C1 segment of cervical spinal cord (tissue), 14 donors: Measurements from ENCODE around the gene CEP72.
"Not testable (repeated sequence)": the region's sequence is repeated elsewhere in the genome, so short reads cannot be mapped to it uniquely, and the experiment has no call there.

Experiments used
- DNase-seq, 14 donors: peaks; one replicate each; lab custom pipeline; 2025; lab: John Stamatoyannopoulos, UW

CEP72 gene

DNA sequence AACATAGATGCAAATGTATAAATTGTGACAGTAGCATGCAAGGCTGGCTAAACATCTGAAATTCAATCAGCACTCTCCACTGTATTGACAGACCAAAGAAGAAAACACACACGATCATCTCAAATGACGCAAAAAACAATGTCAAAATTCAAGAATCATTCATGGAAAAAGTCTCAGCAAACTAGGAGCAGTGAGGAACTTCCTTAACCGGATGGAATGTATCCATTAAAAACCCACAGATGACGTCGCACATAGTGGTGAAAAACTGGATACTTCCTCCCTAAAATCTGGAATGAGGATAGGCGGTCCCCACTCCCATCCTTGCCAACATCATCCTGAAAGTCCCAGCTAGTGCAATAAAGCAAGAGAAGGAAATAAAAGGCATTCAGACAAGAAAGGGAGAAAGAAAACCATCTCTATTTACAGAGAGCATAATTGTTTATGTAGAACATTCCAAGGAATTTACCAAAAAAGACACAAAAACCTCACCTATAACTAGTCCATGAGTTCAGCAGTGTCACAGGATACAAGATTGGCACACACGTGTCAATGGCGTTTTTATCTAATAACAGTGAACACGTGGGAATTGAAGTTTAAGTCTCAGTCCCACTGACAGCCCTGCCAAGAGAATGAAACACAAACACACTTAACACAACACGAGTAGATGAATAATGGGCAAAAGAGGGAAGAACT is 14.1 kb upstream of the CEP72 start:
- DNase-seq, result no peak

- DNase-seq, result no peak
Measured at GRCh38 chr5:598564-598890, 13.6 kb upstream of the CEP72 start.

GRCh38 chr5:600886-601541 is 11.1 kb upstream of the CEP72 start:
- DNase-seq, result no peak

GRCh38 chr5:601771-602465 is 10.2 kb upstream of the CEP72 start:
- no peak for DNase-seq

DNA sequence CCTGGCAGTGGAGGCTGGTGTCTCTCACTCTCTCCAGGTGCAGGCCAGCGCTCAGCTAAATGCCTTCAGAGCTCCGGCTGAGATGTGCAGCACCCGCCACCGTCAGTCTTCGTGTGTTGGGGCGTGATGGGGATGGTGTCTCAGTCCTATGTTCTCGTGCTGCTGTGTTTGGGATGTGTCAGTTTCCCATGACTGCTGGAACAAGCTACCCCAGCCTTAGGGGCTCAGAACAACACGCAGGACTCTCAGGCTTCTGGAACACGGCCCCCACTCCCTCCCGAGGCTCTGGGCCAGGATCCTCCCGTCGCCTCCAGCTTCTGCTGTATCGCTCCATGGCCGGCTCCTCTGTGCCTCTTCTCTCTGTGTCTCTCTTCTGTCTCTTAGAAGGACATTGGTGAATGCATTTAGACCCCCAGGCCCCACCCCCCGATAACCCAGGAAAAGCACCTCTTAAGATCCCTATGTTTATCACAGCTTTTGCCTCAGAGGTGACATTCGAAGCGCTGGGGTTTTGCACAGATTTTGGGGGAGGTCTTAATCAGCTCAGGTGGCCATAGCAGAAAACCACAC is 9.6 kb upstream of the CEP72 start:
- no peak for DNase-seq

DNA sequence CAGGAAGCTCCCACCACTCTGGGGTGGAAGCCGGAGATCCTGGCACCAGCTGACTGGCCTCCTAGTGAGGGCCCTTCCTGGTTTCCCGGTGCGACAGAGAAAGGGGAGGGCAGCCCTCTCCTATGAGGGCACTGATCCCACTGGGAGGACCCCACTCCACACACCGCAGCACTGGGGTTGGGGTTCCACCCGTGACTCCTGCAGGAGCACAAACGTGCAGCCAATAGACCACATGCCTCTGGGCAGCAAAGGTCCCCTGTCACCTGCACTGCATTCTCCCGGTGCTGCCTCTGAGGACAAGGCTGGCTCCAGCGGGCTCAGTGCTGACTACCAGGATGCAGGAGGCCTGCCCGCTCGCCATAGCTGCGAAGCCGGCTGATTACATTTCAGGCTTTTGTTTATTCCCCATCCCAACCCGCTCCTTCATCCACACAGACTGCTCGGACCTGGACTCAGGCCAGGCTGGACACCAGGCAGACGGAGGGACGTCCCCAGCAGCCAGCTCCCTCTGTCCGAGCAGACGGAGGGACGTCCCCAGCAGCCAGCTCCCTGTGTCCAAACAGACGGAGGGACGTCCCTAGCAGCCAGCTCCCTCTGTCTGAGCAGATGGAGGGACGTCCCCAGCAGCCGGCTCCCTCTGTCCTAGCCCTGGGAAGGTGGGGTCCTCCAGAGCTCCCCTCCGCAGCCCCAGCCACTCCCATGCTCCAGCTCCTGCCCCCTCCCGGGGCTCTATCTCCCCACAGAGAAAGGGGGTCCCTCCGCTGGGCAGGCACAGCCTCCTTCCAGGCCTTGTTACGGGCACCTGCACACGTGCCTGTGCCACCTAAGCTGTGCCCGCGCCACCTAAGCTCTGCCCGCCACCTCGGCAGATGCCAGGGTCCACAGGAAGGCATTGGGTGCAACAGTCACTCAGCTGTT is 8.8 kb upstream of the CEP72 start:
- DNase-seq, result peak in 1 of 14 donors; percentile 67

- no peak for DNase-seq
Measured at GRCh38 chr5:604391-604831, 7.7 kb upstream of the CEP72 start.

DNA sequence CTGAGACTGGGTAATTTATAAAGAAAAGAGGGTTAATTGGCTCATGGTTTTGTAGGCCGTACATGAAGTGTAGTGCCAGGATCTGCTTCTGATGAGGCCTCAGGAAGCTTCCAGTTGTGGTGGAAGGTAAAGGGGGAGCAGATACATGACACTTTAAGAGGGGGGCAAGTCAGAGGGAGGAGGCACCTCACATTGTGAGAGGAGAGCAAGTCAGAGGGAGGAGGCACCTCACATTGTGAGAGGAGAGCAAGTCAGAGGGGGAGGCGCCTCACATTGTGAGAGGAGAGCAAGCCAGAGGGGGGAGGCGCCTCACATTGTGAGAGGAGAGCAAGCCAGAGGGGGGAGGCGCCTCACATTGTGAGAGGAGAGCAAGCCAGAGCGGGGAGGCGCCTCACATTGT is 7.0 kb upstream of the CEP72 start:
- not testable (repeated sequence) for DNase-seq

DNA sequence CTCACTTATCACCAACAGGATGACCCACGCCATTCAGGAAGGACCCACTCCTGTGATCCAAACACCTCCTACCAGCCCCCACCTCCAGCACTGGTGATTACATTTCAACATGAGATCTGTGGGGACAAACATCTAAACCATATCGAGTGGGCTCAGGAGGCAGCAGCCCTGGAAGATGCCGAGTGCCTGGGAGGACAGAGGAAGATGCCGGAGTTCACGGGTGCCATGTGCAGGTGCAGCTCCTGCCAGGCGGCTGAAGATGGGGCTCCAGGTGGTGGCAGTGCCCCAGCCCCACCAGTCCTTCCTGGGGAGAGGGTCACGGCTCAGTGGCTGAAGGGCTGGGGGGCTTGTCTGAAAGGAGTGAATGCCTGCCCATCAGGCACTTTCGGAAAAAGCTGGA is 6.1 kb upstream of the CEP72 start:
- DNase-seq, result no peak

- DNase-seq, result no peak
Measured at GRCh38 chr5:606526-607399, 5.4 kb upstream of the CEP72 start.

DNA sequence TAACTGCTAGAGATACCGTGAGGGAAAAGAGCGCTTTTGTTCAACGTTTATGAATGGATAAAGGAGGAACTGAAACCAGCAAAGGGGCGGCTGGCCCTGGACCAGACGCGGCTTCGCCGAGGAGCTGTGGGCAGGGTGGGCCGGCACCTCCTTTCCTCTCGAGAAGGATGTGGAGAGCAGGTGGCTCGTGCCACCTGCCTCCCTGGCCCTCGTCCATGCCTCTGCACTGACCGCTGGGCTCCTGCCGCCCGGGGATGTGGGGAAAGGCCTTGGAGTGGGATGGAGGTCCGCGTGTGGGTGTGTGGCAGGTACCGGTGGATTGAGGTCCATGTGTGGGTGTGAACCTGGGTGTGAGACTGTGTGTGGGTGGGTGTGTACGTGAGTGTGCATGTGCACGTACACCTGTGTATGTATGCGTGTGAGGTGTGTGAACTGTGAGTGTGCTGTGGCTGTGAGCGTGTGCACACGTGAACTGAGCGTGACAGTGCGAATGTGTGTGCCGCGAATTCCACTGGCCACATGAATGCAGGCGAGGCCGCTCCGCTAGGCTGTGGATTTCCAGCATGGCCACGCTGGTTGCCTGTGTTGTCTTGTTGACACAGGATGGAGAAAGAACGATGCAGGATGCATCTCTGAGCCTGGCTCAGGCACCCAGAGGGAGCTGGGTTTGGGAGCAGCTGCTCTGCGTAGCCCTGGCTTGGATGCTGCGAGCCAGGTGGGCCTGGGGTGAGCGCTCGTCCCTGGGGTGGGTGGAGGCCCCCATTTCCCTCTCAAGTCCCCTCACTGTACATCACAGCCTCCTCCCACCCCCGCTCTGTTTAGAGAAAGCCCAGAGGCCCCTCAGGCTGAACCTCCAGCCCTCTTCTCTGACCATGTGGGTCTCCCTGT is 4.4 kb upstream of the CEP72 start:
- no peak for DNase-seq

- no peak for DNase-seq
Measured at GRCh38 chr5:608429-609370, 3.4 kb upstream of the CEP72 start.

DNA sequence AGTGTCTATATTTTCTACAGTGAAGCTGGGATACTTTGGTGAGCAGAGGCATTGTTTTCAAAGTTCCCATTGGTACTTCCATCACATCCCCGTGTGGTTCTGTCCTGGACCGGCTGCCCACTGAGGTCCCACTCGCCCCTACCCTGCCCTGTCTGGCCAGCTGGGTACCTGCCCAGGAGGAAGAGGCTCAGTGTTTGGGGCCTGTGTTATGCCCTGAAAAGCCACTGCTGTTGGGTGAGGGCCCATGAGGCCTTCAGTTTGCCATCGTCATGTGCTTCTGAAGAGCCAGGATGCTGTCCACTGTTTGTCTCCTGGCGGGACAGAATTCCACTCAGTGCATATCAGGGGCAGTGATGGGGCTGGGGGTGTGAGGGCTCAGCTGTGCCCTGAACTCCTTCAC is 2.6 kb upstream of the CEP72 start:
- DNase-seq, result no peak

DNA sequence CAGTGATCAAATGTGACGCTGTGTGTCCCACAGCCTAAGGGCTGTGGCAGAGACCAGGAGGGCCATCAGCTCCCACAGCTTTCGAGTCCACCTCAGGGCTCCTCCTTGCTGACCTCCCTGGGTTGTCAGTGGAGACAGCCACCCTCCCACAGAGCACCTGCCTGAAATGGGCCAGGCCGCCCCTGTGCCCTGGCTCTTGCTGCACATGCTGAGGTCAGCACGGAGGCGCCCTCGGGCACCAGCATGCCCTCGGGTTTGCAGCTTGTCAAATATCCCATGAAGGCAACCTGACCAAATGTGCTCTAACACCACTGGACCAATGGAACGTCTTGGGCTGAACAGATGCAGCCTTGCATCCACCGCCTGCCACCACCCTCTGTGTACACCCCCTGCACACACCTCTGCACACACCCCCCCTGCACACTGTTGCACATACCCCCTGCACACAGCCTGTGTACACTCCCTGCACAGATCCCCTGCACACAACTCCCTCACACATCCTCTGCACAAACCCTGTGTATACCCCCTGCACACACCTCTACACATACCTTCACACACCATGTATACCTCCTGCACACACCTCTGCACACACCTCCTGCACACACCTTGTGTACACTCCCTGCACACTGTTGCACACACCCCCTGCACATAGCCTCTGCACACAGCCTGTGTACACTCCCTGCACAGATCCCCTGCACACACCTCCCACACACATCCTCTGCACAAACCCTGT is 2.0 kb upstream of the CEP72 start:
- no peak for DNase-seq

DNA sequence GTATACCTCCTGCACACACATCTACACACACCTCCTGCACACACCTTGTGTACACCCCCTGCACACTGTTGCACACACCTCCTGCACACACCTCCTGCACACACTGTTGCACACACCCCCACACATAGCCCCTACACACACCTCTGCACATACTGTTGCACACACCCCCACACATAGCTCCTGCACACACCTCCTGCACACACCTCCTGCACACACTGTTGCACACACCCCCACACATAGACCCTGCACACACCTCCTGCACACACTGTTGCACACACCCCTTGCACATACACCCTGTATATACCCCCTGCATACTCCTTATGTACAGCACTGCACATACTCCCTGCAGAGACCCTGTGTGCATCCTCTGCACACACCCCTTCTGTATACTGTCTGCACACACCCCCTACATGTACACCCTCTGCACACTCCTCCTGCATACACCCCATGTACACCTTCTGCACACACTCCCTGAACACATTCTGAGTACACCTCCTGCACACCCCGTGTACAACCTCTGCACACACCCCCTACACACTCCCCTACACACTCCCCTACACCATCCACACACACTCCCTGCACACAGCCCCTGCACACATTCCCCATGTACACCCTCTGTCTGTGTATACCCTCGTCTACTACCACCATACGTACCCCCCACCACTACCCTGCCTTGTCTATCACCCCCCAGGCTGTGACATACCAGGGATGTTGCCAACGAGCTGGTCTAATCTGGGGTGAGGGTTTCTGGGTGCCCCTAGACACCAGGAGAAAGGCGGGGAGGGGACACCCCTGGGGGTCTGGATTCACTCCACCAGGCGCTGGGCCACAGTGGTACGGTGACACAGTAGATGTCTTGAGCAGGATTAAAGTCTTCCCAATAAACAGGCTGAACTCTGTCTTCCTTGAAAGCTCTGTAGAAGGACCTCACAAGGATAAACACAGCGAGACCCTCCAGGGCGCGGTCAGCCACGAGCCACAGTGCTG is 1.1 kb upstream of the CEP72 start:
- DNase-seq, result no peak
